ENCODE data around the gene STAP2.

STAP2 gene

GRCh38 chr19:4338441-4339355 is at the start of gene STAP2:
Gene STAP2, minus strand, starts transcription at chr19:4338827. Its CDS starts 74 bp downstream, at chr19:4338753.
- DNase-seq = peak; percentile 24 to 40

GRCh38 chr19:4386041-4386782 is 47.6 kb upstream of the STAP2 start:
- DNase-seq = no peak

GRCh38 chr19:4385291-4386040 is 46.8 kb upstream of the STAP2 start:
- DNase-seq = no peak

GRCh38 chr19:4380254-4380727 is 41.7 kb upstream of the STAP2 start:
- DNase-seq = peak; percentile 54 to 57

- peak in 1 of 2 donors; percentile 26 for DNase-seq
Observed at GRCh38 chr19:4379383-4380253, 41.0 kb upstream of the STAP2 start.

- DNase-seq = no peak
Observed at GRCh38 chr19:4378886-4379285, 40.3 kb upstream of the STAP2 start.

GRCh38 chr19:4376991-4377781 is 38.6 kb upstream of the STAP2 start:
- no peak for DNase-seq

- no peak for DNase-seq
Observed at GRCh38 chr19:4376671-4376990, 38.0 kb upstream of the STAP2 start.

GRCh38 chr19:4376028-4376670 is 37.5 kb upstream of the STAP2 start:
- no peak for DNase-seq

- DNase-seq = no peak
Observed at GRCh38 chr19:4375164-4376027, 36.8 kb upstream of the STAP2 start.

- DNase-seq = no peak
Observed at GRCh38 chr19:4374498-4375163, 36.0 kb upstream of the STAP2 start.

- DNase-seq = no peak
Observed at GRCh38 chr19:4373601-4374497, 35.2 kb upstream of the STAP2 start.

GRCh38 chr19:4373013-4373367 is 34.4 kb upstream of the STAP2 start:
- no peak for DNase-seq

- DNase-seq = no peak
Observed at GRCh38 chr19:4372165-4373012, 33.8 kb upstream of the STAP2 start.

- no peak for DNase-seq
Observed at GRCh38 chr19:4371247-4372164, 32.9 kb upstream of the STAP2 start.

GRCh38 chr19:4370418-4371041 is 31.9 kb upstream of the STAP2 start:
- no peak for DNase-seq
